ENCODE results near the gene BCL2L11. TPM values are rescaled to one million over a fixed set of nuclear protein-coding genes. Genes with fewer than 3 reads are reported as not detected.

BCL2L11 gene
- total RNA-seq, 1 donor from 2014 or later = 19.3 TPM

DNA sequence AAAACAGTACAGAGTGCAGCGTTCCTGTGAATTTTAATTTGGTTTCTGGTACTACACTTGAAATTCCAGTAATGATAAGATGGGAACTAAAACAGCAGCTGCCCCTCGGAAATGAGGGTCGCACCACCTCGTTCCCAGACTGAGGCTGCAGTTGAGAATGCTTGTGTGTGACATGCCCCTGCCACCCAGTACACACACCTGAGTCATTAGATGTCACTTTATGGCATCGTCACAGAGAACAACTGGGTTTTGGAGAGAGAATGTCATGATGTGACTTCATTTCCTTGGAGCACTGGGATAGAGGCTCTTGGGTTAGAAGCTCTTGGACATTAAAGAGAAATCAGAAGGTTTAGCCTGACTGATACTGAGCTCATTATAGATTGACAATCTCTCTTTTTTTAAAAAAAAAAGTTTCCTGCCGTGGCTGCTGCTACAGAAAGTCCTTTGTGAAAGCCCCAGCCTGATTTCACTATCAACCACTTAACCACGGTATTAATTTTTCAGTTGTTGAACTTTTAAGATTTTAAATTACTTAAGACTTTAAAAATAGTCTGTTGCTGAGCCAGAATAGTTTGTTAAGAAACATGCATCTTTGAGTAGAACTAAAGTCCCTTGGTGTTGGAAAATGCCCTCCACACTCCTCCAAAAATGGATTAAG, 24.5 kb downstream of the BCL2L11 start:
- H3K27ac ChIP-seq (ENCODE audit: low read depth, low read length) = no peak overlapping the region
- Mint-ChIP-seq H3K9me3 (ENCODE audit: unreplicated experiment) (no peaks in the 10 kb centered on the region), H3K4me1 (ENCODE audit: low read depth, unreplicated experiment) (peaks cover 5% of the 10 kb centered on the region), H3K27ac (ENCODE audit: unreplicated experiment) (no peak overlapping the region), H3K4me3 (ENCODE audit: unreplicated experiment) (no peak overlapping the region), H3K36me3 (ENCODE audit: low read depth, unreplicated experiment) (peaks cover 8% of the 10 kb centered on the region), H3K27me3 (ENCODE audit: low read depth, unreplicated experiment) (no peaks in the 10 kb centered on the region)
- H3K79me2 ChIP-seq (ENCODE audit: insufficient read depth, low read length) = no peaks in the 10 kb centered on the region
- no peak overlapping the region for H3K4me3 ChIP-seq (ENCODE audit: insufficient read depth, low read depth, low read length)
- no peak overlapping the region for H3K9ac ChIP-seq (ENCODE audit: low read length)
- TF ChIP-seq CTCF (IDR thresholded peaks at IDR 0.05; ENCODE audit: insufficient read depth, low read depth, low read length) (no peak), EZH2 (IDR thresholded peaks at IDR 0.05; ENCODE audit: insufficient read depth, low read length) (no peak)
- no peak overlapping the region for H2AFZ ChIP-seq (ENCODE audit: low read depth, low read length)
- H3K36me3 ChIP-seq (ENCODE audit: insufficient read depth, low read length) = no peaks in the 10 kb centered on the region
- H4K20me1 ChIP-seq (ENCODE audit: insufficient read depth, low read length) = peaks cover 15% of the 10 kb centered on the region
- no peaks in the 10 kb centered on the region for H3K9me3 ChIP-seq (ENCODE audit: insufficient read depth, low read depth, low read length)
- H3K4me2 ChIP-seq (ENCODE audit: low read length) = no peak overlapping the region
- FAIRE-seq (no peak), DNase-seq (ENCODE audit: low read depth) (no peak)
- H3K27me3 ChIP-seq (ENCODE audit: insufficient read depth, low read length) = peaks cover 2% of the 10 kb centered on the region
- no peaks in the 10 kb centered on the region for H3K4me1 ChIP-seq (ENCODE audit: insufficient read depth, low read length)

GRCh38 chr2:111145951-111146350, 25.2 kb downstream of the BCL2L11 start:
- no peaks in the 10 kb centered on the region for H3K9me3 Mint-ChIP-seq (ENCODE audit: unreplicated experiment)
- no peak overlapping the region for H3K27ac Mint-ChIP-seq (ENCODE audit: unreplicated experiment)
- Histone ChIP-seq H3K36me3 (ENCODE audit: insufficient read depth, low read length) (no peaks in the 10 kb centered on the region), H3K4me3 (ENCODE audit: insufficient read depth, low read depth, low read length) (no peak overlapping the region), H3K4me1 (ENCODE audit: insufficient read depth, low read length) (no peaks in the 10 kb centered on the region), H3K27me3 (ENCODE audit: insufficient read depth, low read length) (peaks cover 2% of the 10 kb centered on the region), H3K4me2 (ENCODE audit: low read length) (no peak overlapping the region), H3K27ac (ENCODE audit: low read depth, low read length) (no peak overlapping the region), H2AFZ (ENCODE audit: low read depth, low read length) (no peak overlapping the region), H3K79me2 (ENCODE audit: insufficient read depth, low read length) (no peaks in the 10 kb centered on the region), H3K9ac (ENCODE audit: low read length) (no peak overlapping the region), H3K9me3 (ENCODE audit: insufficient read depth, low read depth, low read length) (no peaks in the 10 kb centered on the region), H4K20me1 (ENCODE audit: insufficient read depth, low read length) (peaks cover 10% of the 10 kb centered on the region)
- TF ChIP-seq EZH2 (IDR thresholded peaks at IDR 0.05; ENCODE audit: insufficient read depth, low read length) = no peak
- no peak for TF ChIP-seq CTCF (IDR thresholded peaks at IDR 0.05; ENCODE audit: insufficient read depth, low read depth, low read length)
- no peak for FAIRE-seq
- DNase-seq (ENCODE audit: low read depth) = no peak
- H3K27me3 Mint-ChIP-seq (ENCODE audit: low read depth, unreplicated experiment) = no peaks in the 10 kb centered on the region
- peaks cover 5% of the 10 kb centered on the region for H3K4me1 Mint-ChIP-seq (ENCODE audit: low read depth, unreplicated experiment)
- H3K36me3 Mint-ChIP-seq (ENCODE audit: low read depth, unreplicated experiment) = peaks cover 7% of the 10 kb centered on the region
- no peak overlapping the region for H3K4me3 Mint-ChIP-seq (ENCODE audit: unreplicated experiment)

DNA sequence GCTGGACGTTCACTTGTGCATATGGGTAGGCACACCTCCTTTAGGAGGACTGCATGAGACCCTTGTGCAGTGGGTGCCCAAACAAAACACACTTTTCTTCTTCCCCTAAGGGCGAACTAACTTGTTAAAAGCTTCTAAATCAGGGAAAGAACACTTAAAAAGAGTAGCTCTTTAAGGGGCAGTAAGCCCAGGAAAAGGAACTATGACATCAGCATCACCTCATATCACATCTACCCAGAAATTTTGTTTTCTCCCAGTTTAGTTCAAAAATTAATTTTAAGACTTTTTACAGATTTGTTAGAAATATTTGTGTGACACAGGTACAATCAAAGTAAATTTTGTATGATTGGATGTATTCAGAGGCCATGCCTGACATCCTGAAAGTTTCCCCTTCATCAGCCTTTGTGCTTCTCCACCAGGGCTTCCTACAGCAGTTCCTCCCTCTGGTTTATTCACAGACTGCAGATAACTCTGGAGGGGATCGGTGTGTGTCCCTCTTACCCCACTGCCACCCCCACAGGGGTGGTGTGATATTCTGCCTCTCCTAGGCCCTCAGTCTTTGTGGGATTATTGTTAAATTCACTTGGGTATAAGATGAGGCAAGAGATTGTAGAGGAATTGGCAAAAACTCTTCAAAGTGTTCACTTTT, 27.6 kb downstream of the BCL2L11 start:
- no peak for FAIRE-seq
- no peaks in the 10 kb centered on the region for H3K9me3 Mint-ChIP-seq (ENCODE audit: unreplicated experiment)
- H3K36me3 ChIP-seq (ENCODE audit: insufficient read depth, low read length) = no peaks in the 10 kb centered on the region
- no peaks in the 10 kb centered on the region for H3K4me1 ChIP-seq (ENCODE audit: insufficient read depth, low read length)
- peaks cover 5% of the 10 kb centered on the region for H3K4me1 Mint-ChIP-seq (ENCODE audit: low read depth, unreplicated experiment)
- H3K9ac ChIP-seq (ENCODE audit: low read length) = no peak overlapping the region
- H3K79me2 ChIP-seq (ENCODE audit: insufficient read depth, low read length) = no peaks in the 10 kb centered on the region
- H3K4me3 Mint-ChIP-seq (ENCODE audit: unreplicated experiment) = no peak overlapping the region
- peaks cover 13% of the 10 kb centered on the region for H3K36me3 Mint-ChIP-seq (ENCODE audit: low read depth, unreplicated experiment)
- no peaks in the 10 kb centered on the region for H3K27me3 ChIP-seq (ENCODE audit: insufficient read depth, low read length)
- H4K20me1 ChIP-seq (ENCODE audit: insufficient read depth, low read length) = peaks cover 3% of the 10 kb centered on the region
- no peaks in the 10 kb centered on the region for H3K9me3 ChIP-seq (ENCODE audit: insufficient read depth, low read depth, low read length)
- H2AFZ ChIP-seq (ENCODE audit: low read depth, low read length) = no peak overlapping the region
- H3K4me3 ChIP-seq (ENCODE audit: insufficient read depth, low read depth, low read length) = no peak overlapping the region
- H3K27ac Mint-ChIP-seq (ENCODE audit: unreplicated experiment) = no peak overlapping the region
- H3K4me2 ChIP-seq (ENCODE audit: low read length) = no peak overlapping the region
- no peaks in the 10 kb centered on the region for H3K27me3 Mint-ChIP-seq (ENCODE audit: low read depth, unreplicated experiment)
- no peak for DNase-seq (ENCODE audit: low read depth)
- H3K27ac ChIP-seq (ENCODE audit: low read depth, low read length) = no peak overlapping the region
- TF ChIP-seq EZH2 (IDR thresholded peaks at IDR 0.05; ENCODE audit: insufficient read depth, low read length) (no peak), CTCF (IDR thresholded peaks at IDR 0.05; ENCODE audit: insufficient read depth, low read depth, low read length) (no peak)

All from astrocyte (in vitro differentiated cells and primary cell).